ENCODE measurements around the gene ZNF256. TPM values are rescaled to one million over a fixed set of nuclear protein-coding genes. Genes with fewer than 3 reads are reported as not detected.

ZNF256 gene
- total and polyA plus RNA-seq, 2 donors (not counting 1 experiment from before 2014, with no cell fraction given) = 3.7 to 6.3 TPM

DNA sequence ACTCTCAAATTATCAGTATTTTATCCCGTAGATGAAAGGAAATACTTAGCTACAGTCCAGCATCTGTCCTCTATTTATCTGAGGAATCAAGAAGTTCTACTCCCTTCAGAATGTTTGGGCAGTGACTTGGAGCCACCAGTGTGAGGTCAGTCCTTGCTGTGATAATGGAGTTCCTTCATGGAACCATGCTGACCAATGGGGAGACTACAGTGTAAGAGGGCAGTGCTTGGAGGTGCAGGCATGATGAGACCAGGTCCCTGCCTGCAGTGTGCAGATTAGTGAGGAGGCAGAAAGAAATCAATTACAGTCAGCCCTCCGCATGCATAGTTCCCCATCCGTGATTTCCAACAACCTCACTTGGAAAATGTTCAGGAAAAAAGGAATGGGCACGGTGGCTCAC is 26.9 kb upstream of the ZNF256 start, which contains the start of gene C19orf18:
Gene C19orf18 (minus strand): TSS at position 101 of the 400 bp plus-strand sequence. CDS start 102 bp downstream, outside the sequence.
- H3K79me2 ChIP-seq (ENCODE audit: control insufficient read depth, insufficient read depth, low read length) = no peaks in the 10 kb centered on the region
- H2AFZ ChIP-seq (ENCODE audit: low read length) = no peak within 1 kb of the TSS
- no peak within 1 kb of the TSS for H3K4me3 ChIP-seq (replicated peaks in 1 of 4; ENCODE audit: control extremely low read depth in 1 of 4, insufficient read depth in 1 of 4, low read depth in 3 of 4, low read length in 4 of 4)
- H3K9ac ChIP-seq (ENCODE audit: insufficient read depth, low read length) = no peak within 1 kb of the TSS
- H3K27me3 ChIP-seq (ENCODE audit: control insufficient read depth, insufficient read depth, low read length) = no peaks in the 10 kb centered on the region
- TF ChIP-seq, protein P1, sequence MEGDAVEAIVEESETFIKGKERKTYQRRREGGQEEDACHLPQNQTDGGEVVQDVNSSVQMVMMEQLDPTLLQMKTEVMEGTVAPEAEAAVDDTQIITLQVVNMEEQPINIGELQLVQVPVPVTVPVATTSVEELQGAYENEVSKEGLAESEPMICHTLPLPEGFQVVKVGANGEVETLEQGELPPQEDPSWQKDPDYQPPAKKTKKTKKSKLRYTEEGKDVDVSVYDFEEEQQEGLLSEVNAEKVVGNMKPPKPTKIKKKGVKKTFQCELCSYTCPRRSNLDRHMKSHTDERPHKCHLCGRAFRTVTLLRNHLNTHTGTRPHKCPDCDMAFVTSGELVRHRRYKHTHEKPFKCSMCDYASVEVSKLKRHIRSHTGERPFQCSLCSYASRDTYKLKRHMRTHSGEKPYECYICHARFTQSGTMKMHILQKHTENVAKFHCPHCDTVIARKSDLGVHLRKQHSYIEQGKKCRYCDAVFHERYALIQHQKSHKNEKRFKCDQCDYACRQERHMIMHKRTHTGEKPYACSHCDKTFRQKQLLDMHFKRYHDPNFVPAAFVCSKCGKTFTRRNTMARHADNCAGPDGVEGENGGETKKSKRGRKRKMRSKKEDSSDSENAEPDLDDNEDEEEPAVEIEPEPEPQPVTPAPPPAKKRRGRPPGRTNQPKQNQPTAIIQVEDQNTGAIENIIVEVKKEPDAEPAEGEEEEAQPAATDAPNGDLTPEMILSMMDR (conservative IDR thresholded peaks at IDR 0.05 in 1 of 2, IDR thresholded peaks at IDR 0.05 in 1 of 2; ENCODE audit: low read depth in 1 of 2, low read length in 2 of 2) = no peak
- no peak for TF ChIP-seq EZH2 (IDR thresholded peaks at IDR 0.05; ENCODE audit: low read length, missing control alignments)
- DNase-seq (ENCODE audit: low read depth in 2 of 2) = no peak
- no peak within 1 kb of the TSS for H3K4me2 ChIP-seq (ENCODE audit: extremely low read depth, insufficient read depth, low read length)
- no peaks in the 10 kb centered on the region for H3K4me1 ChIP-seq (ENCODE audit: control insufficient read depth, extremely low read depth, insufficient read depth, low read length)
- H3K36me3 ChIP-seq (ENCODE audit: control insufficient read depth, insufficient read depth, low read length) = no peaks in the 10 kb centered on the region
- no peak within 1 kb of the TSS for H3K27ac ChIP-seq (ENCODE audit: insufficient read depth, low read length)
- H4K20me1 ChIP-seq (ENCODE audit: control insufficient read depth, extremely low read depth, insufficient read depth, low read length) = no peaks in the 10 kb centered on the region
- no peaks in the 10 kb centered on the region for H3K9me3 ChIP-seq (ENCODE audit: control insufficient read depth, insufficient read depth, low read depth, low read length)

DNA sequence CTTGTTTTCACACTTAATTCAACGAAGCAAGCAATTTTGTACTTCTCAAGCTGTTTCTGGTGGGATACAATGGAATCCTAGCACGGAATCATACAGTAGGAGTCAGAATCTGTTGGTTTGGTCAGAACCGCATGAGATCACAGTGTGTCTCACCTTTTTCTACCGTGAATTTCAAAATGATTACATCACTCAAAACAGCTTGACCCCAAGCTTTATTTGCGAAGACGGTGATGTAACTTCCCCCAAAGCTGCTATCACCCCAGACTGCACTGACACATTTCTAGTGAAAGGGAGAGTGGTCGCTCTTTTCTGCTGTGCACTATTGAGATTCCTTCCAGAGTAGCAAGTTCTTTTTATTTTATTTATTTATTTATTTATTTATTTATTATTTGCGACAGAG is 17.3 kb upstream of the ZNF256 start:
- no peak overlapping the region for H3K27ac ChIP-seq (ENCODE audit: insufficient read depth, low read length)
- no peaks in the 10 kb centered on the region for H3K27me3 ChIP-seq (ENCODE audit: control insufficient read depth, insufficient read depth, low read length)
- no peak overlapping the region for H3K4me3 ChIP-seq (replicated peaks in 1 of 4; ENCODE audit: control extremely low read depth in 1 of 4, insufficient read depth in 1 of 4, low read depth in 3 of 4, low read length in 4 of 4)
- H2AFZ ChIP-seq (ENCODE audit: low read length) = no peak overlapping the region
- H3K4me1 ChIP-seq (ENCODE audit: control insufficient read depth, extremely low read depth, insufficient read depth, low read length) = no peaks in the 10 kb centered on the region
- no peak for TF ChIP-seq EZH2 (IDR thresholded peaks at IDR 0.05; ENCODE audit: low read length, missing control alignments)
- no peak overlapping the region for H3K9ac ChIP-seq (ENCODE audit: insufficient read depth, low read length)
- no peaks in the 10 kb centered on the region for H3K9me3 ChIP-seq (ENCODE audit: control insufficient read depth, insufficient read depth, low read depth, low read length)
- no peaks in the 10 kb centered on the region for H3K36me3 ChIP-seq (ENCODE audit: control insufficient read depth, insufficient read depth, low read length)
- DNase-seq (ENCODE audit: low read depth in 2 of 2) = no peak
- H3K79me2 ChIP-seq (ENCODE audit: control insufficient read depth, insufficient read depth, low read length) = no peaks in the 10 kb centered on the region
- H4K20me1 ChIP-seq (ENCODE audit: control insufficient read depth, extremely low read depth, insufficient read depth, low read length) = no peaks in the 10 kb centered on the region
- no peak overlapping the region for H3K4me2 ChIP-seq (ENCODE audit: extremely low read depth, insufficient read depth, low read length)

DNA sequence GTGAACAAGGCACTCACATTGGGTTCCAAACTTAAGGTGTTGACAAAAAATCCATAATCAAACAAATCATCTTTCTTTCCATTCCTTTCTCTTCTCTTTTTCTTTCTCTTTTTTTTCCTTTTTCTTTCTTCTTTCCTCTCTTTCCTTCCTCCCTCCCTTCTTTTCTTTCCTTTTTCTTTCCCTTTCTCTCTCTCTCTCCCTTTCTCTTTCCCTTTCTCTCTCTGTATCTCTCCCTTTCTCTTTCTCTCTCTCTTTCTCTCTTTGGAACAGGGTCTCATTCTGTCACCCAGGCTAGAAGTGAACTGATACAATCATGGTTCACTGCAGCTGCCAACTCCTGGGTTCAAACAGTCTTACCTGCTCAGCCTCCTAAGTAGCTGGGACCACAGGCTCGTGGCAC is 14.3 kb upstream of the ZNF256 start:
- H3K4me2 ChIP-seq (ENCODE audit: extremely low read depth, insufficient read depth, low read length) = no peak overlapping the region
- H2AFZ ChIP-seq (ENCODE audit: low read length) = no peak overlapping the region
- H3K27me3 ChIP-seq (ENCODE audit: control insufficient read depth, insufficient read depth, low read length) = no peaks in the 10 kb centered on the region
- H3K9ac ChIP-seq (ENCODE audit: insufficient read depth, low read length) = no peak overlapping the region
- H3K79me2 ChIP-seq (ENCODE audit: control insufficient read depth, insufficient read depth, low read length) = no peaks in the 10 kb centered on the region
- H3K36me3 ChIP-seq (ENCODE audit: control insufficient read depth, insufficient read depth, low read length) = no peaks in the 10 kb centered on the region
- H3K4me3 ChIP-seq (replicated peaks in 1 of 4; ENCODE audit: control extremely low read depth in 1 of 4, insufficient read depth in 1 of 4, low read depth in 3 of 4, low read length in 4 of 4) = no peak overlapping the region
- no peaks in the 10 kb centered on the region for H3K9me3 ChIP-seq (ENCODE audit: control insufficient read depth, insufficient read depth, low read depth, low read length)
- H3K27ac ChIP-seq (ENCODE audit: insufficient read depth, low read length) = no peak overlapping the region
- DNase-seq (ENCODE audit: low read depth in 2 of 2) = no peak
- TF ChIP-seq, protein P1 (conservative IDR thresholded peaks at IDR 0.05 in 1 of 2, IDR thresholded peaks at IDR 0.05 in 1 of 2; ENCODE audit: low read depth in 1 of 2, low read length in 2 of 2) = no peak
- TF ChIP-seq EZH2 (IDR thresholded peaks at IDR 0.05; ENCODE audit: low read length, missing control alignments) = no peak
- no peaks in the 10 kb centered on the region for H4K20me1 ChIP-seq (ENCODE audit: control insufficient read depth, extremely low read depth, insufficient read depth, low read length)
- H3K4me1 ChIP-seq (ENCODE audit: control insufficient read depth, extremely low read depth, insufficient read depth, low read length) = no peaks in the 10 kb centered on the region
